A673 (cell line): Measurements from ENCODE around the gene MCM5. TPM values are rescaled to one million over a fixed set of nuclear protein-coding genes. Genes with fewer than 3 reads are reported as not detected.

Experiments
- BruUV-seq: library from RNA; stranded (reverse); fragments of 400-500 nt; replicated peaks from 2 replicates; lab custom pipeline; 2021; lab: Mats Ljungman, UMichigan
- CTCF ChIA-PET: fragments of 300-600 bp; sonication (Branson Sonifier 250); formaldehyde crosslinking; loops from one replicate; lab custom pipeline; 2022; ENCODE audit warnings: antibody characterized with exemption; lab: Charles Lee
- POLR2A ChIA-PET: fragments of 300-600 bp; sonication (Branson Sonifier 250); formaldehyde crosslinking; loops from one replicate; lab custom pipeline; 2022; ENCODE audit warnings: antibody characterized with exemption; ENCODE audit not compliant: low non-redundant PET; lab: Charles Lee
- DNase-seq: peaks from one replicate; pipeline ENCODE4 v3.0.0-alpha.2; 2015; ENCODE audit warnings: low spot score
- H3K27ac ChIP-seq: fragments of 200-600 bp; sonication (generic); 2 replicates; pipeline ENCODE4 v1.5.1; 2016; ENCODE audit warnings: mixed run types, low read depth, mild to moderate bottlenecking, mixed read lengths, antibody characterized with exemption, low read length; ENCODE audit not compliant: poor library complexity, severe bottlenecking
- H3K27me3 ChIP-seq: fragments of 200-600 bp; sonication (generic); replicated peaks from 2 replicates; pipeline ENCODE4 v1.6.1; 2017; ENCODE audit warnings: mixed run types, low read depth, mild to moderate bottlenecking, mixed read lengths, antibody characterized with exemption, low read length; ENCODE audit not compliant: insufficient read depth, poor library complexity
- H3K36me3 ChIP-seq: fragments of 200-600 bp; sonication (generic); 2 replicates; pipeline ENCODE4 v1.6.1; 2016; ENCODE audit warnings: mixed run types, mild to moderate bottlenecking, mixed read lengths, antibody characterized with exemption, low read length; ENCODE audit not compliant: insufficient read depth, poor library complexity, severe bottlenecking
- H3K4me1 ChIP-seq: fragments of 200-600 bp; sonication (generic); 2 replicates; pipeline ENCODE4 v1.6.1; 2017; ENCODE audit warnings: mixed run types, mild to moderate bottlenecking, mixed read lengths, antibody characterized with exemption, low read length; ENCODE audit not compliant: insufficient read depth, poor library complexity, severe bottlenecking
- H3K4me3 ChIP-seq: fragments of 200-600 bp; sonication (generic); 2 replicates; pipeline ENCODE4 v1.5.1; 2016; ENCODE audit warnings: low read depth, mixed run types, mild to moderate bottlenecking, mixed read lengths, low read length; ENCODE audit not compliant: poor library complexity, severe bottlenecking
- H3K9me3 ChIP-seq: fragments of 200-600 bp; sonication (generic); 2 replicates; pipeline ENCODE4 v1.6.1; 2016; ENCODE audit warnings: mixed run types, low read depth, mild to moderate bottlenecking, mixed read lengths, antibody characterized with exemption, low read length; ENCODE audit not compliant: poor library complexity, severe bottlenecking
- EZH2 ChIP-seq: fragments of 200-600 bp; sonication (generic); IDR thresholded peaks from 2 replicates; pipeline ENCODE4 v1.6.1; 2017; ENCODE audit warnings: borderline replicate concordance, low read depth, mild to moderate bottlenecking, mixed read lengths, antibody characterized with exemption, low read length; ENCODE audit not compliant: poor library complexity, severe bottlenecking
- intact Hi-C: fragments of 100-400 bp; cut with micrococcal nuclease; formaldehyde crosslinking; loops from one replicate; pipeline ENCODE4 v1.10.0; 2022; ENCODE audit not compliant: unreplicated experiment
- total RNA-seq: library from RNA; stranded (reverse); gene quantifications from 2 replicates; pipeline ENCODE4 v1.2.3, GENCODE V29; 2021
- TF ChIP-seq, protein P1 (sequence below): fragments of 300-800, 200-600 bp; sonication (generic); conservative IDR thresholded peaks from 2 replicates; pipeline ENCODE4 v1.5.1; 2017; ENCODE audit warnings: low read depth, mild to moderate bottlenecking, antibody characterized with exemption, low read length, moderate library complexity, mixed read lengths

Gene MCM5
- total RNA-seq, 1 experiment from 2014 or later: 245 TPM

DNA sequence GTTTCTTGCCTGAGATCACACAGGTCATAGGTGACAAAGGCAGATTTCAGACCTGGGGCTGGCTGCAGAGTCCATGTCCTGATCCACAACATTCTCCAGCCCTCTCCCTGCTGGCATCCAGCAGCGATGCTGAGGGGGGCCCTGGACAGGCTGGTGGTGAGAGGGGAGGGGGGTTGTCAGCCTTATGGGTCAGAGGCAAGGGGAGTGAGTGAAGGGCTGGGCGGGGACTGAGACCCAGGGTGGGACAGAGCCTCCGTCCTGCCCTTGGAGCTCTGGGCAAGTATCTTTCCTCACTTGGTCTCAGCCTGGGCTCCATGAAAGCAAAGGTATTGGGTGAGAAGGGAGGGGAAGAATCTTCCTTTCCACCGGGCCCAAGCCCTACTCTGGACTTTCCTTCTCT is 74.0 kb downstream of the MCM5 start:
- Histone ChIP-seq H3K36me3 (peaks cover 9% of the 10 kb centered on the region), H3K9me3 (peaks cover 3% of the 10 kb centered on the region), H3K27ac (no peak overlapping the region), H3K27me3 (no peaks in the 10 kb centered on the region), H3K4me3 (no peak overlapping the region), H3K4me1 (peaks cover 39% of the 10 kb centered on the region)
- ChIA-PET CTCF (no interaction called here), POLR2A (no interaction called here)
- BruUV-seq: no TSS peak
- no peak for DNase-seq
- TF ChIP-seq EZH2: no peak
- TF ChIP-seq, protein P1, sequence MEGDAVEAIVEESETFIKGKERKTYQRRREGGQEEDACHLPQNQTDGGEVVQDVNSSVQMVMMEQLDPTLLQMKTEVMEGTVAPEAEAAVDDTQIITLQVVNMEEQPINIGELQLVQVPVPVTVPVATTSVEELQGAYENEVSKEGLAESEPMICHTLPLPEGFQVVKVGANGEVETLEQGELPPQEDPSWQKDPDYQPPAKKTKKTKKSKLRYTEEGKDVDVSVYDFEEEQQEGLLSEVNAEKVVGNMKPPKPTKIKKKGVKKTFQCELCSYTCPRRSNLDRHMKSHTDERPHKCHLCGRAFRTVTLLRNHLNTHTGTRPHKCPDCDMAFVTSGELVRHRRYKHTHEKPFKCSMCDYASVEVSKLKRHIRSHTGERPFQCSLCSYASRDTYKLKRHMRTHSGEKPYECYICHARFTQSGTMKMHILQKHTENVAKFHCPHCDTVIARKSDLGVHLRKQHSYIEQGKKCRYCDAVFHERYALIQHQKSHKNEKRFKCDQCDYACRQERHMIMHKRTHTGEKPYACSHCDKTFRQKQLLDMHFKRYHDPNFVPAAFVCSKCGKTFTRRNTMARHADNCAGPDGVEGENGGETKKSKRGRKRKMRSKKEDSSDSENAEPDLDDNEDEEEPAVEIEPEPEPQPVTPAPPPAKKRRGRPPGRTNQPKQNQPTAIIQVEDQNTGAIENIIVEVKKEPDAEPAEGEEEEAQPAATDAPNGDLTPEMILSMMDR: no peak
- intact Hi-C loops: no loop called here

Other genes starting within 250 kb of the MCM5 start
- 49.2 and 52.7 TPM in 2 replicates for gene HMGXB4, start 142.6 kb upstream of the MCM5 start, total RNA-seq
- 22.8 and 30.1 TPM in 2 replicates for gene TOM1, start 100.2 kb upstream of the MCM5 start, total RNA-seq
- gene HMOX1, start 19.0 kb upstream of the MCM5 start, total RNA-seq: 2.5 and 2.8 TPM in 2 replicates
- gene RASD2, start 140.7 kb downstream of the MCM5 start, total RNA-seq: 1.3 and 3.1 TPM in 2 replicates
- 0.30 and 0.46 TPM in 2 replicates for gene MB, start 217.2 kb downstream of the MCM5 start, total RNA-seq
- gene APOL6, start 248.3 kb downstream of the MCM5 start, total RNA-seq: 6.3 and 7.0 TPM in 2 replicates